ENCODE measurements around the gene TBC1D1.
A peak's percentile ranks its signal among the peaks of the same experiment; 100 is the strongest.

TBC1D1 gene

DNA sequence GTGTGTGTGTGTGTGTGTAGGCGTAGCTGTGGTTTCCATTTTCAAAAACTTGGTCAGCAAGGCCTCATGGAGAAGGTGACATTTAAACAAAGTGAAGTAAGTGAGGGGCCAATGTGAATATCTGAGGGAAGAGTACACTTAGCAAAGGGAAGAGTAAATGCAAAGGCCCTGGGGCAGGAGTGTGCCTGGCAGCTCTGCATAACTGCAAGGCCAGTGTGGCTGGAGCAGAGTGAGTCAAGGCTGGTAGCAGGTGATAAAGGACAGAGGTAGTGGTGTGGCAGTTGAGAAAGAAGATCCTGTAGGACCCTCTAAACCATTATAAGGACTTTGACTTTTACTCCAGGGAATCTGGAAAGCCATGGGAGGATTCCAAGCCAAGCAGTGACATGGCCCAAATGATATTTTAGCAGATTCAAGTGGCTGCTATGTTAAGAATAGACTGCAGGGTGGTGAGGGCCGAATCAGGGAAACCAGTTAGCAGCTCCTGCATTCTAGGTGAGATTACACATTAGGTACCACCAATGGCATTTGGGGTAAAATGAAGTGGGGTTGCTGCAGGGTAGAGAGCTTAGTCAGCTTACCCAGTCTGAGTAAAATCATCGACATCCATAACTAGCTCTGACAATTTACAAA is 5.9 kb upstream of the TBC1D1 start:
- TF ChIP-seq, protein P1, sequence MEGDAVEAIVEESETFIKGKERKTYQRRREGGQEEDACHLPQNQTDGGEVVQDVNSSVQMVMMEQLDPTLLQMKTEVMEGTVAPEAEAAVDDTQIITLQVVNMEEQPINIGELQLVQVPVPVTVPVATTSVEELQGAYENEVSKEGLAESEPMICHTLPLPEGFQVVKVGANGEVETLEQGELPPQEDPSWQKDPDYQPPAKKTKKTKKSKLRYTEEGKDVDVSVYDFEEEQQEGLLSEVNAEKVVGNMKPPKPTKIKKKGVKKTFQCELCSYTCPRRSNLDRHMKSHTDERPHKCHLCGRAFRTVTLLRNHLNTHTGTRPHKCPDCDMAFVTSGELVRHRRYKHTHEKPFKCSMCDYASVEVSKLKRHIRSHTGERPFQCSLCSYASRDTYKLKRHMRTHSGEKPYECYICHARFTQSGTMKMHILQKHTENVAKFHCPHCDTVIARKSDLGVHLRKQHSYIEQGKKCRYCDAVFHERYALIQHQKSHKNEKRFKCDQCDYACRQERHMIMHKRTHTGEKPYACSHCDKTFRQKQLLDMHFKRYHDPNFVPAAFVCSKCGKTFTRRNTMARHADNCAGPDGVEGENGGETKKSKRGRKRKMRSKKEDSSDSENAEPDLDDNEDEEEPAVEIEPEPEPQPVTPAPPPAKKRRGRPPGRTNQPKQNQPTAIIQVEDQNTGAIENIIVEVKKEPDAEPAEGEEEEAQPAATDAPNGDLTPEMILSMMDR (IDR thresholded peaks at IDR 0.05; ENCODE audit: extremely low read depth, insufficient read depth, missing control alignments) = no peak
- in situ Hi-C loops (cut with MboI; ENCODE audit: low pct_unique_long_range_greater_than_20kb, low sequenced_read_pairs, unreplicated experiment) = no loop called here
- no peak for DNase-seq (ENCODE audit: low spot score)

DNA sequence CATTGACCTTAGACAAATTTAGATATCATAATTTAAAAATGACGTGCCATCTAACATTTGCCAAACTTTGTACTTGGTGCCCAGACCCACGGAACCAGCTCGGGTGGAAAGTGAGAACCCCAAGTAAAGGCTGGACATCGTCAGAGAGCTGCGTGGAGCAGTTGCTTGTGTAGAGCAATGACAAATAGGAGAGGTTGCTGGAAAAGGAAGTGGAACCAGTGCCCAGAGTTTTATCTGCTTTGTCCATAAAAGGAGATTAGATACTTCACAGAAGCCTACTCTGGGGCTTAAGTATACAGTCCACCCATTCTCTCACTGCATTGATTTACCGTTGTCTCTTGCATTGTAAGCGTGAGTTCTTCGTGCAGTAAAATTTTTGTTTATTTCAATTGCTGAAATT is 5.4 kb upstream of the TBC1D1 start:
- TF ChIP-seq, protein P1 (IDR thresholded peaks at IDR 0.05; ENCODE audit: extremely low read depth, insufficient read depth, missing control alignments) = no peak
- in situ Hi-C loops (cut with MboI; ENCODE audit: low pct_unique_long_range_greater_than_20kb, low sequenced_read_pairs, unreplicated experiment) = no loop called here
- DNase-seq (ENCODE audit: low spot score) = no peak

DNA sequence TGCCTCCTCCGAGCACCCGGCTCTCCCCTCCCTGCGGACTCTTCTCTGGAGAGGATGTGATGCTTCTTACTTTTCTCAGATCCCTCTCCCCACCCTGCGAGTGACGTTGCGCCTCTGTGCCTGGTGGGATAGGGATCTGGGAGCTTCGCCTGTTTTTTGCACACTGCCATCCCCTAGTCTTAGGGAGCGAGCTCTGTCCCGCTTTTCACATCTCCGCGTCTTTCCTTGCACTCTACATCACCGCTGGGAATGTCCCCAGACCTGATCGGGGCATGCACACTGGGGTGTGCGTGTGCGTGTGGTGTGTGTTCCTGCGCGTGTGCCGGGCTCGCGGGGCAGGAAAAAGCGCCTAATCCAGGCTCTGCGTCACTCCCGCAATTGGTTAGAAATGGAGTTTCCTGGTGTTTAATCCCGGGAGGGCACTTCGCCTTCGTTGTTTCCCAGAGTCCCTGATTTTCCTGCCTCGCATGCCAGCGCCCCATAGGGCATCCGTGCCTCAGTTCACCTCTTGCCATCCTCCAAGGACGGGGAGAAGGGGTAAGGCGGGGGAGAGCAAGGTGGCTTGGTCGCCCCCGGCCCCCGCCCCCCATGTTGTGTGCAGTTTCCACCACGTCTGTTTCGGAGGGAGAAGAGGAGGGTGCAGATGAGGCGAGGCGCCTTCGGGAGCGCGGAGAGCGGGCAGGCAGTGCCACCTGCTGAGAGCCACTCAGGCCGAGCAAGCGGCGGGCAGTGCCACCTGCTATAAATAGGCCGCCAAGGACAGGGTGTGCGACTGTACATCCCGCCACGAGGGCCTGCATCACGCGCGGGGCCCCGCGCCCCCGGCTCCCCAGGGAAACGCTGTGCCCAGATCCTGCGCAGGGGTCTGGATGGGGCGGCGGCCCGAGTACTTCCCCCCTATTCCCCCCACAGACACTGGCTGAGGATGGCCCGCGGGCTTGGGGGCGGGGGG is 759 bp upstream of the TBC1D1 start:
- no peak for DNase-seq (ENCODE audit: low spot score)
- in situ Hi-C loops (cut with MboI; ENCODE audit: low pct_unique_long_range_greater_than_20kb, low sequenced_read_pairs, unreplicated experiment) = no loop called here
- TF ChIP-seq, protein P1 (IDR thresholded peaks at IDR 0.05; ENCODE audit: extremely low read depth, insufficient read depth, missing control alignments) = peak; percentile 41

DNA sequence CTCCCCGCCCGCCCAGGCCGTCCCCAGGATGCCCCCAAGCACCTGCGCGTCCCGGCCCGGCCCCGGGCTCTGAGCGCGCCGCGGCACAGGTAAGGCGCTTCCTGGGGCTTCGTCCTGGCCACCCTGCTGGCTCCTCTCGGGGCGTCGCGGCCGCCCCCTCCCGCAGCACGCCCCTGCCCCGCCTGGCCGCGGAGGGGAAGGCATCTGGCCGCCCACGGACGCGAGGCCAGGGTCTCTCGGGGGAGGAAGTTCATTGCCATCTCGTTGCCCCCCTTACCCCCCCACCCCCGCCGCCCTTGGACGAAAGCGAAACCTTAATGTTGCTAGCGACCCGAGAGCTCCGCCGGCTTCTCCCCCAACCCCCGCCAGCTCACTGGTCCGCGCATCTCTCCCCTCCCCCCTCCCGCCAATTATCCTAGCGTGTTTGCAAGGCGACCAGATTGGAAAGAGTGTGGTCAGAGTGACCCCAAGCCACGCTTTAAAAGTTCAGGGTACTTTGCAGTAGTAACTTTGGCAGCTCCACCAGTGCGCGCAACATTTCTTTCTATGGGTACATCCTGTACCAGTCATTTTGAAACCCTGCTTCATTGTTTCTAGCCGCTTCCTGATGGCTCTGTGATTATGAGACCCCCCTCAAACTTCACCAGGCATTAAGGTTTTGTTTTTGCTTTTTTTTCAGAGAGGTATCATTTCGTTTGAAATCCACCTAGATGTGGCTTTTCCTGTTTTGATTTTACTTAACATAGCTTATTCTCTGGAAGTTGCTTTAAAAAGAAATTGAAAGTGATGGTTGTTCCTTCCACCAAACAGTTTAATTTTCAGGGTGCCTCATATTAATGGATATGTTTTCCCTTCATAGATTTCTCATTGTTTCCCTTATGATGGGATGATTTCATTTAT is 626 bp downstream of the TBC1D1 start:
- in situ Hi-C loops (cut with MboI; ENCODE audit: low pct_unique_long_range_greater_than_20kb, low sequenced_read_pairs, unreplicated experiment) = no loop called here
- peak; percentile 80 for DNase-seq (ENCODE audit: low spot score)

DNA sequence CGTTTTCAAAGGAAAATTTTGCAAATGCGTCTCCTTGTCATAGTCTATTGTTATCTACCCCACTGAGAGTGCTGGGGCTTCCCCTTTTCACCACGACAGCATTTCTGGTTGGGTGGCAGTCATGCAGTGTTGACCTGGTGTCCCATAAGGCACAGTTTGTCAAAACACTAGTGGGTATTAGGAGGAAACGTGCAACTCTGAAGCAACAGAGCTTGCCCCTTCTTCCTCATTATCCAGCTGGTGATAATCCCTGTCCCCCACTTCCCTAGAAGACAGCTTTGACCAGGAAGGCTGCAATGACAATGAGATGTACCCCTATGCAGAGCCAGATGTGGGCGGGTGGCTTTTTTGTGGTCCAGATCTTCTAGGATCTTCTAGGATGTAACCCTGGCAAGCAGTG is 1.8 kb downstream of the TBC1D1 start:
- in situ Hi-C loops (cut with MboI; ENCODE audit: low pct_unique_long_range_greater_than_20kb, low sequenced_read_pairs, unreplicated experiment) = no loop called here
- peak; percentile 74 for DNase-seq (ENCODE audit: low spot score)
- TF ChIP-seq, protein P1 (IDR thresholded peaks at IDR 0.05; ENCODE audit: extremely low read depth, insufficient read depth, missing control alignments) = no peak

More for the DNA sequence above, 626 bp downstream of the TBC1D1 start:
- TF ChIP-seq, protein P1 (IDR thresholded peaks at IDR 0.05; ENCODE audit: extremely low read depth, insufficient read depth, missing control alignments) = peak; percentile 21

DNA sequence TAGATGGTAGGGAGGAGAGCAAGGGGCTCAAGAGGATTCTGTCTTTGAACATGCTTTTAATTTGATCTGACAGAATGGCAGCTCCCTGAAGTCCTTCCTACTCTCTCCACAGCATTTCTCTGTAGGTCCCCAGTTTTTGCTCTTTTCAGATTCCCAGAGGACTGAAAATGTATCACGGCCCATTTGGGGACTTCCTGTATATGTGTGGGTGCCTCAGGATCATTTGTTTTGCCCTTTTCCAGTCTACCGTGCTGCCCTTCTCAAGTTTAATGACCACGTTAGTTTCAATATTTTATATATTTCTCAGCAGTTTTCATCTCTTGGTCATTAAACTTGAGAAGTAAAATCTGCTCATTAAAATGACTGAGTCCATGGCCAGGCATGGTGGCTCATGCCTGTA is 2.3 kb downstream of the TBC1D1 start:
- TF ChIP-seq, protein P1 (IDR thresholded peaks at IDR 0.05; ENCODE audit: extremely low read depth, insufficient read depth, missing control alignments) = no peak
- no peak for DNase-seq (ENCODE audit: low spot score)
- in situ Hi-C loops (cut with MboI; ENCODE audit: low pct_unique_long_range_greater_than_20kb, low sequenced_read_pairs, unreplicated experiment) = no loop called here

All from GM13977 (cell line).